GM12878 (cell line): ENCODE results near the gene GLP1R. TPM values are rescaled to one million over a fixed set of nuclear protein-coding genes. Genes with fewer than 3 reads are reported as not detected.

Experiments
- ATAC-seq: fragments of 200-7000 bp; cut with Tn5 transposase; 3 replicates; pipeline ENCODE4 v1.9.1; 2020; ENCODE audit warnings: mild to moderate bottlenecking, moderate library complexity
- BruUV-seq: library from RNA; stranded (reverse); fragments of 400-500 nt; replicated peaks from 2 replicates; lab custom pipeline; 2021; lab: Mats Ljungman, UMichigan
- CTCF ChIA-PET: fragments of 300-600 bp; sonication (Branson Sonifier 250); formaldehyde crosslinking; extraction: SDS; loops from one replicate; lab custom pipeline; 2021; ENCODE audit warnings: inconsistent platforms; lab: Yijun Ruan, JAX
- POLR2A ChIA-PET: fragments of 350-600 bp; formaldehyde crosslinking; extraction: SDS; loops from one replicate; lab custom pipeline; 2021; ENCODE audit warnings: inconsistent platforms; lab: Charles Lee
- RAD21 ChIA-PET: fragments of 300-600 bp; sonication (Branson Sonifier 250); formaldehyde crosslinking; loops from one replicate; lab custom pipeline; 2023; ENCODE audit warnings: antibody characterized with exemption; ENCODE audit not compliant: unreplicated experiment; lab: Charles Lee
- SMC1A ChIA-PET: fragments of 300-600 bp; sonication (Branson Sonifier 250); formaldehyde crosslinking; loops from one replicate; lab custom pipeline; 2023; ENCODE audit not compliant: unreplicated experiment, uncharacterized antibody; lab: Charles Lee
- DNase-seq: peaks from one replicate; pipeline ENCODE4 v3.0.0-alpha.2; 2011; ENCODE audit warnings: low read depth, low spot score
- FAIRE-seq: peaks from 3 replicates; lab custom pipeline; 2011; peaks lifted over from hg19 to GRCh38; lab: Jason Lieb, UNC
- H2AFZ ChIP-seq: 2 replicates; pipeline ENCODE4 v1.6.0; 2011; ENCODE audit warnings: low read depth, low read length, control low read depth; ENCODE audit not compliant: control insufficient read depth
- H3K27ac ChIP-seq: 2 replicates; pipeline ENCODE4 v1.5.1; 2011; ENCODE audit warnings: control low read depth; ENCODE audit not compliant: control insufficient read depth, insufficient read depth
- H3K27me3 ChIP-seq, 2 experiments: replicated peaks in 1 of 2; 2 replicates each; pipeline versions ENCODE4 v1.6.0 to v1.6.1; 2011; ENCODE audit warnings: low read length in 1 of 2; ENCODE audit not compliant: control insufficient read depth in 2 of 2, insufficient read depth in 2 of 2
- H3K36me3 ChIP-seq, 2 experiments: 2 replicates each; pipeline ENCODE4 v1.5.1; 2011; ENCODE audit warnings: low read length in 1 of 2; ENCODE audit not compliant: control insufficient read depth in 2 of 2, insufficient read depth in 2 of 2
- H3K4me1 ChIP-seq: 2 replicates; pipeline ENCODE4 v1.6.1; 2011; ENCODE audit warnings: mild to moderate bottlenecking, low read length, moderate library complexity, mixed read lengths; ENCODE audit not compliant: control insufficient read depth, insufficient read depth
- H3K4me2 ChIP-seq: 2 replicates; pipeline ENCODE4 v1.6.0; 2011; ENCODE audit warnings: control low read depth; ENCODE audit not compliant: control insufficient read depth, insufficient read depth
- H3K4me3 ChIP-seq: fragments of 200-600 bp; sonication (generic); 2 replicates; pipeline ENCODE4 v1.5.1; 2016
- H3K79me2 ChIP-seq: 2 replicates; pipeline ENCODE4 v1.6.0; 2011; ENCODE audit warnings: low read length; ENCODE audit not compliant: control insufficient read depth, insufficient read depth
- H3K9ac ChIP-seq: 2 replicates; pipeline ENCODE4 v1.8.0; 2011; ENCODE audit warnings: low read length, control low read depth, mixed read lengths; ENCODE audit not compliant: control insufficient read depth, insufficient read depth
- H3K9me3 ChIP-seq: replicated peaks from 3 replicates; pipeline ENCODE4 v1.5.1; 2011; ENCODE audit warnings: mild to moderate bottlenecking, low read length; ENCODE audit not compliant: control insufficient read depth, insufficient read depth
- H4K20me1 ChIP-seq: 2 replicates; pipeline ENCODE4 v1.6.0; 2011; ENCODE audit not compliant: control insufficient read depth, insufficient read depth
- ATF2 ChIP-seq: IDR thresholded peaks from 2 replicates; pipeline ENCODE4 v1.6.1; 2012; ENCODE audit warnings: low read length, inconsistent platforms
- BCLAF1 ChIP-seq: fragments of 450-650 bp; IDR thresholded peaks from 2 replicates; pipeline ENCODE4 v1.6.1; 2017; ENCODE audit warnings: antibody characterized with exemption, mild to moderate bottlenecking, moderate library complexity
- BMI1 ChIP-seq: fragments of 450-650 bp; IDR thresholded peaks from 2 replicates; pipeline ENCODE4 v1.6.1; 2016; ENCODE audit warnings: mild to moderate bottlenecking, moderate library complexity, borderline replicate concordance
- CEBPB ChIP-seq, 2 experiments: fragments of 150-350 bp in 1 of 2; IDR thresholded peaks; 2 replicates each; pipeline ENCODE4 v1.6.1; 2012 to 2014; ENCODE audit warnings: low read depth in 2 of 2, low read length in 2 of 2, borderline replicate concordance in 1 of 2, inconsistent platforms in 1 of 2
- EGR1 ChIP-seq, 2 experiments: IDR thresholded peaks; 1 replicate in 1 of 2; 2 replicates in 1 of 2; pipeline ENCODE4 v1.6.1; 2011 to 2012; ENCODE audit warnings: low read depth in 2 of 2, low read length in 2 of 2, borderline replicate concordance in 1 of 2, mild to moderate bottlenecking in 1 of 2, moderate library complexity in 1 of 2
- FOXK2 ChIP-seq: fragments of 450-650 bp; IDR thresholded peaks from 2 replicates; pipeline ENCODE4 v1.6.1; 2017; ENCODE audit warnings: mild to moderate bottlenecking, moderate library complexity
- FOXM1 ChIP-seq: IDR thresholded peaks from 2 replicates; pipeline ENCODE4 v1.6.1; 2012; ENCODE audit warnings: low read depth, mild to moderate bottlenecking, inconsistent platforms, low read length, moderate library complexity
- IKZF1 ChIP-seq: fragments of 450-650 bp; conservative IDR thresholded peaks from 2 replicates; pipeline ENCODE4 v1.6.1; 2017; ENCODE audit warnings: antibody characterized with exemption, mild to moderate bottlenecking
- KDM1A ChIP-seq: fragments of 200-600 bp; sonication (generic); IDR thresholded peaks from 2 replicates; pipeline ENCODE4 v1.6.1; 2016; ENCODE audit warnings: borderline replicate concordance
- NR2C1 ChIP-seq: fragments of 450-650 bp; IDR thresholded peaks from 2 replicates; pipeline ENCODE4 v1.6.1; 2017; ENCODE audit warnings: antibody characterized with exemption, mild to moderate bottlenecking, moderate library complexity
- RUNX3 ChIP-seq: IDR thresholded peaks from 2 replicates; pipeline ENCODE4 v1.6.1; 2012; ENCODE audit warnings: low read length, inconsistent platforms
- SUPT20H ChIP-seq: IDR thresholded peaks from 2 replicates; pipeline ENCODE4 v1.6.1; 2011; ENCODE audit warnings: low read depth, mild to moderate bottlenecking, low read length, moderate library complexity, borderline replicate concordance; ENCODE audit not compliant: control insufficient read depth
- WRNIP1 ChIP-seq: IDR thresholded peaks from 2 replicates; pipeline ENCODE4 v1.6.1; 2011; ENCODE audit warnings: low read depth, low read length, improper control_type of control experiment, borderline replicate concordance
- ZBTB33 ChIP-seq: fragments of 450-650 bp; IDR thresholded peaks from 2 replicates; pipeline ENCODE4 v1.6.1; 2017; ENCODE audit warnings: mild to moderate bottlenecking
- ZNF207 ChIP-seq: fragments of 450-650 bp; IDR thresholded peaks from 2 replicates; pipeline ENCODE4 v1.6.1; 2014; ENCODE audit warnings: antibody characterized with exemption, mild to moderate bottlenecking, borderline replicate concordance
- ZNF274 ChIP-seq: IDR thresholded peaks from one replicate; pipeline ENCODE4 v1.8.0; 2011; ENCODE audit not compliant: insufficient read length, insufficient read depth
- WGBS: methylation state at CpG from one replicate; pipeline ENCODE4 v1.1.6; 2016; ENCODE audit warnings: low lambda C conversion rate; ENCODE audit not compliant: insufficient replicate concordance, insufficient coverage; ENCODE audit errors: missing lambda C conversion rate; 5-methylcytosine and 5-hydroxymethylcytosine counted together
- in situ Hi-C: fragments of 300-500 bp; cut with MboI; formaldehyde crosslinking; loops from 9 replicates; pipeline ENCODE4 v1.14.3; 2018; ENCODE audit warnings: mixed read lengths
- intact Hi-C: fragments of 100-400 bp; cut with micrococcal nuclease; formaldehyde crosslinking; loops from one replicate; pipeline ENCODE4 v1.14.2; 2022; ENCODE audit not compliant: unreplicated experiment
- polyA plus RNA-seq, 11 experiments: library from polyadenylated mRNA; depleted of rRNA in 4 of 11; unstranded in 6 of 11; stranded (reverse) in 5 of 11; fragments of >200 nt; fragmentation: Nextera tagmentation in 4 of 11; fragmentation: Illumina TruSeq in 1 of 11; extraction: Ambion mirVana in 4 of 11; extraction: Trizol in 1 of 11; gene quantifications; 1 replicate in 1 of 11; 2 replicates in 10 of 11; pipeline versions ENCODE4 v1.2.1 to v1.2.3, GENCODE V29; 2011 to 2016; ENCODE audit warnings: inconsistent platforms in 2 of 11, missing spikeins in 2 of 11, low read depth in 1 of 11
- total RNA-seq, 4 experiments: library from RNA; depleted of rRNA in 3 of 4; stranded (reverse); fragments of >200 nt in 3 of 4; fragmentation: Illumina TruSeq in 1 of 4; extraction: Trizol in 1 of 4; gene quantifications; 2 replicates each; pipeline versions ENCODE4 v1.2.1 to v1.2.3, GENCODE V29; 2013 to 2021

The GLP1R gene
- total and polyA plus RNA-seq, 10 of the 15 experiments (the other 5 are each of a cell fraction or from before 2014, with no cell fraction given): 0.01 TPM; not detected in 9

- H4K20me1 ChIP-seq: no peaks in the 10 kb centered on the region
- no TSS peak for BruUV-seq
- no peak overlapping the region for H3K9ac ChIP-seq
- in situ Hi-C loops: no loop called here
- SMC1A ChIA-PET: no interaction called here
- peaks cover 17% of the 10 kb centered on the region; the same call in 1 of the 2 replicates for H3K4me1 ChIP-seq
- WGBS: 50% methylated on average over 11 of the region's 11 CpGs
- no peaks in the 10 kb centered on the region for H3K9me3 ChIP-seq
- H3K27me3 ChIP-seq: no peaks in the 10 kb centered on the region
- CTCF ChIA-PET: interaction anchor here (1.4 kb wide), 1 partner anchor 76 kb away, joined by 4 read pairs; no protein-coding TSS in a partner anchor
- RAD21 ChIA-PET: no interaction called here
- intact Hi-C loops: no loop called here
- no peak overlapping the region for H3K27ac ChIP-seq
- no peak overlapping the region for H2AFZ ChIP-seq
- H3K4me2 ChIP-seq: no peak overlapping the region
- ATAC-seq (no peak), FAIRE-seq (no peak), DNase-seq (no peak)
- H3K36me3 ChIP-seq: no peaks in the 10 kb centered on the region
- no peaks in the 10 kb centered on the region for H3K79me2 ChIP-seq
- POLR2A ChIA-PET: no interaction called here
- no peak overlapping the region for H3K4me3 ChIP-seq
- no peak for TF ChIP-seq RUNX3
- no peak for TF ChIP-seq IKZF1
- no peak for TF ChIP-seq ZNF274
- TF ChIP-seq KDM1A: no peak
- TF ChIP-seq FOXM1: no peak
- TF ChIP-seq FOXK2: no peak
- TF ChIP-seq SUPT20H: no peak
- TF ChIP-seq ATF2: no peak
- TF ChIP-seq WRNIP1: no peak
- no peak for TF ChIP-seq BMI1
- no peak for TF ChIP-seq CEBPB (IDR thresholded peaks at IDR 0.05; ENCODE audit: borderline replicate concordance in 1 of 2, low read depth in 2 of 2, low read length in 2 of 2)
- TF ChIP-seq EGR1 (IDR thresholded peaks at IDR 0.05; ENCODE audit: borderline replicate concordance in 1 of 2, low read depth in 2 of 2, low read length in 2 of 2): no peak
- no peak for TF ChIP-seq ZBTB33
- TF ChIP-seq ZNF207: no peak
- no peak for TF ChIP-seq BCLAF1
- TF ChIP-seq NR2C1: no peak
Measured at GRCh38 chr6:39075807-39076622, 27.4 kb downstream of the GLP1R start.
